GM12873 (cell line): ENCODE data around the gene DUOXA1.

Experiments
- TF ChIP-seq, protein P1 (sequence below): IDR thresholded peaks from 2 replicates; pipeline ENCODE4 v1.5.1; 2012; ENCODE audit warnings: low read depth, mild to moderate bottlenecking, moderate library complexity, low read length, control low read depth; ENCODE audit not compliant: insufficient read depth; ENCODE audit errors: missing control alignments

DUOXA1 gene

DNA sequence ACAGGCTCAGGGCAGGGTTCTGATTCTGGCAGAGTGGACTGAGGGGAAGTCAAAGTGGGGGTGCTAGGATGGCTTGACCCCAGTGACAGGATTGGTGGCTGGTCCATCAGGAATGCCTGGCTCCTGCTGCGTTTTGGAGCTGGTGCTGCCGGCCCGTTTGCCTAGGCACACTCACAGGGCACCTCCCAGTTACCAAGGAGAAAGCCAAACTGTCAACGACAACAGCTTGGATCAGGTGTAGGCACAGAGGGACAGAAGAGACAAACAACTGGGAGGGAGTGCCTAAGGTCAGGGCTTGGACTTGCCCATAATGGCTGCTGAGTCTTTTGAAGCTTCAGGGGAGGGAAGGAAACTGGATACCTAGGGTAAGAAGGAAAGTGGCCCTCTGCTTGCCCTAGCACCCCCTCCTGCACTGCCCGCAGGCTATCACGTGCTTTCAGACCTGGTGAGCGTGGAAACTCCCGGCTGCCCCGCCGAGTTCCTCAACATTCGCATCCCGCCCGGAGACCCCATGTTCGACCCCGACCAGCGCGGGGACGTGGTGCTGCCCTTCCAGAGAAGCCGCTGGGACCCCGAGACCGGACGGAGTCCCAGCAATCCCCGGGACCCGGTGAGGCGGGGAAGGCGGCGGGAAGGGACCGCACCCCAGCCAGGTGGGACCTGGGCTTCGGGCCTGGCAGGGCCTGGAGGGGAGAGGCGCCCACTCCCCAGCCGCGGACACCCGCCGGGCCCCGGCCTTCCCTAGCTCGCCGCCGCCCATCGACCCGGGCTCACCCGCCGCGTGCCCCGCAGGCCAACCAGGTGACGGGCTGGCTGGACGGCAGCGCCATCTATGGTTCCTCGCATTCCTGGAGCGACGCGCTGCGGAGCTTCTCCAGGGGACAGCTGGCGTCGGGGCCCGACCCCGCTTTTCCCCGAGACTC lies 5.3 kb upstream of the DUOXA1 start:
- TF ChIP-seq, protein P1, sequence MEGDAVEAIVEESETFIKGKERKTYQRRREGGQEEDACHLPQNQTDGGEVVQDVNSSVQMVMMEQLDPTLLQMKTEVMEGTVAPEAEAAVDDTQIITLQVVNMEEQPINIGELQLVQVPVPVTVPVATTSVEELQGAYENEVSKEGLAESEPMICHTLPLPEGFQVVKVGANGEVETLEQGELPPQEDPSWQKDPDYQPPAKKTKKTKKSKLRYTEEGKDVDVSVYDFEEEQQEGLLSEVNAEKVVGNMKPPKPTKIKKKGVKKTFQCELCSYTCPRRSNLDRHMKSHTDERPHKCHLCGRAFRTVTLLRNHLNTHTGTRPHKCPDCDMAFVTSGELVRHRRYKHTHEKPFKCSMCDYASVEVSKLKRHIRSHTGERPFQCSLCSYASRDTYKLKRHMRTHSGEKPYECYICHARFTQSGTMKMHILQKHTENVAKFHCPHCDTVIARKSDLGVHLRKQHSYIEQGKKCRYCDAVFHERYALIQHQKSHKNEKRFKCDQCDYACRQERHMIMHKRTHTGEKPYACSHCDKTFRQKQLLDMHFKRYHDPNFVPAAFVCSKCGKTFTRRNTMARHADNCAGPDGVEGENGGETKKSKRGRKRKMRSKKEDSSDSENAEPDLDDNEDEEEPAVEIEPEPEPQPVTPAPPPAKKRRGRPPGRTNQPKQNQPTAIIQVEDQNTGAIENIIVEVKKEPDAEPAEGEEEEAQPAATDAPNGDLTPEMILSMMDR, result no peak

GRCh38 chr15:45134046-45134445 lies 4.4 kb upstream of the DUOXA1 start:
- TF ChIP-seq, protein P1, result no peak

DNA sequence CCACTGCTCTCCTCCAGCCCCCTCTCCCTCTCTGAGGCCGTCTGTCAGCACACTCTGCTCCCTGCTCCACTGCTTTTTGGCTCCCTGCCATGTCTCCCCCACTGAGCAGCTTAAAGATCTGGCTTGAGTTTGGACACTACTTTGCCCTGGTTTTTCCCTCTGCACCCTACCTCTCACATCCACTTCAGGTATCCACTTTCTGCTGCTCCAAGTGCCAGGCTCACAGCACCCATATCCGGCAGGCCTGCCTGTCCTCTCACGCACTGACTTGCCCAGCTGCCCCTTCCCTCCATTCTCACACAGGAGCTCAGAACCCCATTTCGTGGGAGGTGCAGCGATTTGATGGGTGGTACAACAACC lies 3.9 kb upstream of the DUOXA1 start:
- TF ChIP-seq, protein P1, result no peak

DNA sequence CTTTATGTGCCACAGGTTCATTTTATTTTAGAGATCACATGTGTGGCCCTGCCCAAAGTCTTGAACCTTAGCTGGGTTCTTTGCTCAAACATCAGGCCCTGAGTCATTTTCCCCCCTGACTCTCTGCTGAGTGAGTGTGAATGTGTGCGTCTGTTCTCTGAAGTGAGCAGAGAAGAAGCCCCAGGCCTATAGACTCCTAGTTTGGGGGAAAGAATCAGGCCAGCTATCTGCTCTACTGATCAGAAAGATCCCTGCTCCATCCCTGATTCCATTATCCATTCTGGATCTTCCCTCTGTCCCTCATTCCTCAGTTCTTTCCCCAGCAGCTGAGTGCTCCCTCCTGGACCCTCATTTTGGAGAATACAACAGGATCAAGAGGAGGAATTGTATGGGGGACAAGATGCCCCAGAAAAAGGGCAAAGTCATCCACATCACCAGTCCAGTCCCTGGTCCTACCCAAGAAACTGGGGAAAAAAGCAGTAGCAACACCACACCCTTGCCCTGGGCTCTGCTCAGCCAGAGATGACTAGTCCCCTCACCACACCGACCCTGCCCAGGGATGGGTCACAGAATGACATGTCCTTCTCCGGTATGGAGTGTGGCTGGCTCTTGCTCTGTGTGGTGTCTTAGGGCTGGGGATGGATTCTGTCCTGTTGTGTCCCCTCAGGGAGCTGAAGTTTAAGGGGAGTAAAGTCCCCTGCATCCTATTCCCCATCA lies 3.3 kb upstream of the DUOXA1 start:
- TF ChIP-seq, protein P1, result no peak

GRCh38 chr15:45131510-45131909 lies 1.8 kb upstream of the DUOXA1 start:
- TF ChIP-seq, protein P1, result no peak

DNA sequence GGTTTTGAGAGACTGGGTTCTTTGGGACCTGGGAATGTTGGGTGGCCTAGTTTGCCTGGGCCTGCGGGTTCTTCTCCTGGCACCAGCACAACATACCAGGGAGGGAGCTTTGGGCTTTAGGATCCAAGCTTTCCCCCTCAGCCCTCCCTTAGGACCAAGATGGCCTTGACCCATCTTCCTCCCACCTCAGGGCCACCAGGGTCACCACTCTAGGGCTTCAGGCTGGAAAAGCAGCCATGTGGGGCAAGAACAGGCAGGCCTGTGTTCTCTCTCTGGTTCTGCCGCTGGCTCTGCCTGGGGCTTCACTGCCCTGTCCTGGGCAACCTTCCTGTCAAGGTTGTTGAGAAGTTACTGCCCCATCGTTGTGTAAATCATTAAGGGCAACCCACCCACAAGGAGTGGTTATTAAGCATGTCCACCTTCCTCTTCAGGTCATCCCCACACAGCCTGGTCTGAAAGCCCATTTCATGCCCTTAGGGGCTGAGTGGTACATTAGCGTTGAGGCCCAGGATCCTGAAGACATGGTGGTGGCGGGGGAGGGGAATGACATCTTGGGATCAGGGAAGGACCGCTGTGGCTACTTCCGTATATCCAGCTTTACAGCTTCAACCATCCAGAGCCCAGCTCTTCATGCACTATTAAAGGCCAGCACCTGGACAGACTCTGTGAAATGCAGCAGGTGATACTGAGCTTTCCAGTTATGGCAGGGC lies 767 bp upstream of the DUOXA1 start:
- TF ChIP-seq, protein P1, result no peak
